ENCODE data around the gene CBX7. TPM values are rescaled to one million over a fixed set of nuclear protein-coding genes. Genes with fewer than 3 reads are reported as not detected.

The CBX7 gene
- total and polyA plus RNA-seq, 4 donors, result 2.2 to 21.8 (median 14.9) TPM

- TF ChIP-seq RXRA (IDR thresholded peaks at IDR 0.05) (no peak), SP1 (IDR thresholded peaks at IDR 0.05) (no peak), NR2F2 (IDR thresholded peaks at IDR 0.05) (no peak), RAD21 (IDR thresholded peaks at IDR 0.05) (no peak)
Measured at GRCh38 chr22:39106326-39106725, 46.2 kb downstream of the CBX7 start (continued).

GRCh38 chr22:39103431-39103830 is 49.0 kb downstream of the CBX7 start:
- no peak for DNase-seq (ENCODE audit: low spot score)
- Histone ChIP-seq H3K4me3 (ENCODE audit: low read depth in 1 of 3, low read length in 3 of 3) (no peak overlapping the region), H3K9ac (ENCODE audit: low read depth in 1 of 2, low read length in 2 of 2) (no peak overlapping the region), H3K4me1 (ENCODE audit: control insufficient read depth in 4 of 4, insufficient read depth in 4 of 4, low read length in 3 of 4) (no peaks in the 10 kb centered on the region), H3K36me3 (ENCODE audit: control insufficient read depth in 4 of 4, insufficient read depth in 3 of 4, low read depth in 1 of 4, low read length in 3 of 4) (no peaks in the 10 kb centered on the region), H3K27me3 (ENCODE audit: control insufficient read depth in 4 of 4, insufficient read depth in 4 of 4, low read length in 3 of 4) (no peaks in the 10 kb centered on the region), H3K9me3 (ENCODE audit: control insufficient read depth in 4 of 4, low read length in 3 of 4) (no peaks in the 10 kb centered on the region), H3K27ac (ENCODE audit: low read depth in 1 of 2, low read length in 2 of 2) (no peak overlapping the region)
- no peak for TF ChIP-seq HNF4G (IDR thresholded peaks at IDR 0.05)
- TF ChIP-seq, protein P1, sequence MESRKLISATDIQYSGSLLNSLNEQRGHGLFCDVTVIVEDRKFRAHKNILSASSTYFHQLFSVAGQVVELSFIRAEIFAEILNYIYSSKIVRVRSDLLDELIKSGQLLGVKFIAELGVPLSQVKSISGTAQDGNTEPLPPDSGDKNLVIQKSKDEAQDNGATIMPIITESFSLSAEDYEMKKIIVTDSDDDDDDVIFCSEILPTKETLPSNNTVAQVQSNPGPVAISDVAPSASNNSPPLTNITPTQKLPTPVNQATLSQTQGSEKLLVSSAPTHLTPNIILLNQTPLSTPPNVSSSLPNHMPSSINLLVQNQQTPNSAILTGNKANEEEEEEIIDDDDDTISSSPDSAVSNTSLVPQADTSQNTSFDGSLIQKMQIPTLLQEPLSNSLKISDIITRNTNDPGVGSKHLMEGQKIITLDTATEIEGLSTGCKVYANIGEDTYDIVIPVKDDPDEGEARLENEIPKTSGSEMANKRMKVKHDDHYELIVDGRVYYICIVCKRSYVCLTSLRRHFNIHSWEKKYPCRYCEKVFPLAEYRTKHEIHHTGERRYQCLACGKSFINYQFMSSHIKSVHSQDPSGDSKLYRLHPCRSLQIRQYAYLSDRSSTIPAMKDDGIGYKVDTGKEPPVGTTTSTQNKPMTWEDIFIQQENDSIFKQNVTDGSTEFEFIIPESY (IDR thresholded peaks at IDR 0.05), result no peak
- no peak for TF ChIP-seq HNF4A (conservative IDR thresholded peaks at IDR 0.05)
- no peak for TF ChIP-seq RXRA (IDR thresholded peaks at IDR 0.05)
- no peak for TF ChIP-seq TAF1 (conservative IDR thresholded peaks at IDR 0.05)
- TF ChIP-seq RAD21 (IDR thresholded peaks at IDR 0.05), result no peak
- TF ChIP-seq FOXA1 (IDR thresholded peaks at IDR 0.05), result no peak
- TF ChIP-seq SP1 (IDR thresholded peaks at IDR 0.05), result no peak
- TF ChIP-seq REST (IDR thresholded peaks at IDR 0.05), result no peak
- no peak for TF ChIP-seq JUND (IDR thresholded peaks at IDR 0.05)
- WGBS, result 75% methylated on average over 2 of the region's 2 CpGs

GRCh38 chr22:39101226-39101625 is 51.3 kb downstream of the CBX7 start:
- no peak for DNase-seq (ENCODE audit: low spot score)

More at GRCh38 chr22:39101226-39101625, 51.3 kb downstream of the CBX7 start:
- H3K27ac ChIP-seq (ENCODE audit: low read depth in 1 of 2, low read length in 2 of 2), result no peak overlapping the region
- no peaks in the 10 kb centered on the region for H3K27me3 ChIP-seq (ENCODE audit: control insufficient read depth in 4 of 4, insufficient read depth in 4 of 4, low read length in 3 of 4)
- no peak overlapping the region for H3K4me3 ChIP-seq (ENCODE audit: low read depth in 1 of 3, low read length in 3 of 3)
- H3K4me1 ChIP-seq (ENCODE audit: control insufficient read depth in 4 of 4, insufficient read depth in 4 of 4, low read length in 3 of 4), result peaks cover 0 to 2% (median 0%) of the 10 kb centered on the region in 4 donors
- no peaks in the 10 kb centered on the region for H3K36me3 ChIP-seq (ENCODE audit: control insufficient read depth in 4 of 4, insufficient read depth in 3 of 4, low read depth in 1 of 4, low read length in 3 of 4)
- H3K9me3 ChIP-seq (ENCODE audit: control insufficient read depth in 4 of 4, low read length in 3 of 4), result no peaks in the 10 kb centered on the region
- 59% methylated on average over 12 of the region's 13 CpGs for WGBS
- no peak overlapping the region for H3K9ac ChIP-seq (ENCODE audit: low read depth in 1 of 2, low read length in 2 of 2)
- TF ChIP-seq ATF3 (IDR thresholded peaks at IDR 0.05) (no peak), CTCF (IDR thresholded peaks at IDR 0.05; ENCODE audit: low read depth, low read length, missing input control) (no peak), FOXA1 (IDR thresholded peaks at IDR 0.05) (no peak), RXRA (IDR thresholded peaks at IDR 0.05) (no peak)
- TF ChIP-seq, protein P1 (IDR thresholded peaks at IDR 0.05), result no peak
